Endothelial cell of umbilical vein (primary cell): Measurements from ENCODE around the gene ZNF205. TPM values are rescaled to one million over a fixed set of nuclear protein-coding genes. Genes with fewer than 3 reads are reported as not detected.

Source experiments
- BruUV-seq: library from RNA; stranded (reverse); fragments of 400-500 nt; replicated peaks from 2 replicates; lab custom pipeline; 2021; lab: Mats Ljungman, UMichigan
- CTCF ChIA-PET: fragments of 300-600, 350-600 bp; sonication (Branson Sonifier 250); formaldehyde crosslinking; loops from one replicate; lab custom pipeline; 2021; ENCODE audit warnings: antibody characterized with exemption, inconsistent platforms; lab: Charles Lee
- POLR2A ChIA-PET: fragments of 300-600, 350-600 bp; sonication (Branson Sonifier 250); formaldehyde crosslinking; loops from one replicate; lab custom pipeline; 2021; ENCODE audit warnings: antibody characterized with exemption, inconsistent platforms; lab: Charles Lee
- DNase-seq: peaks from one replicate; pipeline ENCODE4 v3.0.0-alpha.2; 2011; ENCODE audit warnings: low read depth, low spot score
- FAIRE-seq: peaks from 2 replicates; lab custom pipeline; 2011; peaks lifted over from hg19 to GRCh38; lab: Jason Lieb, UNC
- H2AFZ ChIP-seq: 2 replicates; pipeline ENCODE4 v1.6.0; 2012; ENCODE audit warnings: low read depth, low read length, control low read depth, inconsistent platforms
- H3K27ac ChIP-seq: 2 replicates; pipeline ENCODE4 v1.5.1; 2011; ENCODE audit warnings: low read depth, mild to moderate bottlenecking, control low read depth, low read length, moderate library complexity; ENCODE audit not compliant: insufficient read depth
- H3K27me3 ChIP-seq, 2 experiments: 2 replicates each; pipeline versions ENCODE4 v1.6.0 to v1.6.1; 2011; ENCODE audit warnings: low read length in 2 of 2, mixed read lengths in 1 of 2; ENCODE audit not compliant: control insufficient read depth in 2 of 2, insufficient read depth in 2 of 2
- H3K36me3 ChIP-seq, 2 experiments: 2 replicates in 1 of 2; 3 replicates in 1 of 2; pipeline ENCODE4 v1.5.1; 2011; ENCODE audit warnings: low read length in 2 of 2, mild to moderate bottlenecking in 1 of 2, moderate library complexity in 1 of 2; ENCODE audit not compliant: control insufficient read depth in 2 of 2, insufficient read depth in 2 of 2; ENCODE audit errors: extremely low read depth in 1 of 2
- H3K4me1 ChIP-seq: 3 replicates; pipeline ENCODE4 v1.5.1; 2011; ENCODE audit warnings: mild to moderate bottlenecking, low read length; ENCODE audit not compliant: control insufficient read depth, insufficient read depth; ENCODE audit errors: extremely low read depth
- H3K4me2 ChIP-seq: 2 replicates; pipeline ENCODE4 v1.6.1; 2011; ENCODE audit warnings: low read length, control low read depth, mixed read lengths; ENCODE audit not compliant: insufficient read depth
- H3K4me3 ChIP-seq, 3 experiments: fragments of 200-600 bp in 1 of 3; sonication (generic), shearing (Covaris generic) in 1 of 3; replicated peaks in 1 of 3; 2 replicates each; pipeline ENCODE4 v1.5.1; 2011 to 2016; ENCODE audit warnings: control low read depth in 3 of 3, low read length in 3 of 3, mild to moderate bottlenecking in 2 of 3, inconsistent platforms in 1 of 3, low read depth in 1 of 3, moderate library complexity in 1 of 3; ENCODE audit not compliant: insufficient read depth in 1 of 3
- H3K79me2 ChIP-seq: 2 replicates; pipeline ENCODE4 v1.6.0; 2012; ENCODE audit warnings: low read length, inconsistent platforms; ENCODE audit not compliant: control insufficient read depth, insufficient read depth
- H3K9ac ChIP-seq: replicated peaks from 2 replicates; pipeline ENCODE3; 2011; ENCODE audit warnings: low read length, control low read depth; ENCODE audit not compliant: insufficient read depth; ENCODE audit errors: extremely low read depth
- H3K9me1 ChIP-seq: replicated peaks from 3 replicates; pipeline ENCODE4 v1.6.0; 2011; ENCODE audit warnings: mild to moderate bottlenecking, low read length; ENCODE audit not compliant: control insufficient read depth, insufficient read depth; ENCODE audit errors: extremely low read depth
- H3K9me3 ChIP-seq: replicated peaks from 2 replicates; pipeline ENCODE4 v1.5.1; 2012; ENCODE audit warnings: low read length, inconsistent platforms; ENCODE audit not compliant: control insufficient read depth, insufficient read depth
- H4K20me1 ChIP-seq: replicated peaks from 2 replicates; pipeline ENCODE3; 2011; ENCODE audit warnings: mild to moderate bottlenecking, low read length; ENCODE audit not compliant: control insufficient read depth, insufficient read depth; ENCODE audit errors: extremely low read depth
- CTCF ChIP-seq, 2 donors: IDR thresholded peaks; 1 replicate in 1 of 2; 2 replicates in 1 of 2; pipeline ENCODE4 v1.5.1; 2011; ENCODE audit warnings: low read length in 2 of 2, mild to moderate bottlenecking in 2 of 2, moderate library complexity in 2 of 2, control low read depth in 1 of 2, inconsistent platforms in 1 of 2, low read depth in 1 of 2; ENCODE audit not compliant: insufficient read depth in 1 of 2; ENCODE audit errors: extremely low read depth in 1 of 2
- EZH2 ChIP-seq: IDR thresholded peaks from 2 replicates; pipeline ENCODE4 v1.6.1; 2012; ENCODE audit warnings: borderline replicate concordance, low read depth, mild to moderate bottlenecking, moderate library complexity, low read length, inconsistent platforms; ENCODE audit not compliant: severe bottlenecking
- FOS ChIP-seq: IDR thresholded peaks from 2 replicates; pipeline ENCODE4 v1.6.1; 2011; ENCODE audit warnings: mild to moderate bottlenecking, low read length, moderate library complexity, borderline replicate concordance; ENCODE audit not compliant: insufficient read depth
- GATA2 ChIP-seq: IDR thresholded peaks from 2 replicates; pipeline ENCODE4 v1.7.0; 2011; ENCODE audit warnings: low read depth, mild to moderate bottlenecking, moderate library complexity, mixed read lengths, low read length; ENCODE audit not compliant: insufficient read length, insufficient read depth
- JUN ChIP-seq: IDR thresholded peaks from 2 replicates; pipeline ENCODE4 v1.6.1; 2011; ENCODE audit warnings: borderline replicate concordance, low read depth; ENCODE audit not compliant: insufficient read length, insufficient read depth
- MAX ChIP-seq: IDR thresholded peaks from 2 replicates; pipeline ENCODE4 v1.6.1; 2011; ENCODE audit not compliant: insufficient read depth, insufficient read length
- MYC ChIP-seq: IDR thresholded peaks from one replicate; pipeline ENCODE4 v1.6.1; 2011; ENCODE audit warnings: mild to moderate bottlenecking, low read depth, low read length
- POLR2A ChIP-seq: IDR thresholded peaks from 2 replicates; pipeline ENCODE4 v1.6.1; 2012; ENCODE audit warnings: low read depth, mild to moderate bottlenecking, control low read depth, low read length
- POLR2AphosphoS5 ChIP-seq: IDR thresholded peaks from 2 replicates; pipeline ENCODE4 v1.6.1; 2012; ENCODE audit warnings: low read depth, mild to moderate bottlenecking, control low read depth, low read length, moderate library complexity; ENCODE audit not compliant: insufficient read depth
- dilution Hi-C: fragments of 300-500 bp; cut with MboI; formaldehyde crosslinking; loops from one replicate; pipeline ENCODE4 v1.15.0; 2019; ENCODE audit warnings: low sequenced_read_pairs; ENCODE audit not compliant: extremely low pct_ligation_motif_present
- intact Hi-C: fragments of 100-400 bp; cut with micrococcal nuclease; formaldehyde crosslinking; loops from one replicate; pipeline ENCODE4 v1.10.0; 2022
- polyA plus RNA-seq, 4 experiments: library from polyadenylated mRNA; depleted of rRNA in 3 of 4; stranded (reverse) in 3 of 4; unstranded in 1 of 4; fragments of >200 nt; gene quantifications; 2 replicates each; pipeline versions ENCODE4 v1.2.1 to v1.2.3, GENCODE V29; 2011 to 2012; ENCODE audit warnings: missing spikeins in 1 of 4
- total RNA-seq: library from RNA; stranded (reverse); gene quantifications from 2 replicates; pipeline ENCODE4 v1.2.3, GENCODE V29; 2021

The ZNF205 gene
- total and polyA plus RNA-seq, 2 donors (not counting 3 experiments of a cell fraction or from before 2014, with no cell fraction given), result 18.5 to 19.0 TPM

- H2AFZ ChIP-seq, result no peak overlapping the region
- CTCF ChIA-PET, result interaction anchor here (1.0 kb wide), 2 partner anchors 10 to 21 kb away, joined by 3 to 4 read pairs; partner anchors contain the start of gene ZNF213
- intact Hi-C loops, result no loop called here
- no peaks in the 10 kb centered on the region for H3K79me2 ChIP-seq
- H3K9me3 ChIP-seq, result no peaks in the 10 kb centered on the region
- H3K4me1 ChIP-seq, result peaks cover 21% of the 10 kb centered on the region
- dilution Hi-C loops, result no loop called here
- no peak for DNase-seq
- BruUV-seq, result no TSS peak
- no peak overlapping the region for H3K4me3 ChIP-seq
- POLR2A ChIA-PET, result no interaction called here
- H3K27me3 ChIP-seq, result no peaks in the 10 kb centered on the region
- H3K9ac ChIP-seq, result no peak overlapping the region
- H4K20me1 ChIP-seq, result no peaks in the 10 kb centered on the region
- TF ChIP-seq JUN, result no peak
- no peak for TF ChIP-seq POLR2A
- no peak for TF ChIP-seq EZH2
- no peak for TF ChIP-seq FOS
- no peak for TF ChIP-seq CTCF (IDR thresholded peaks at IDR 0.05; ENCODE audit: extremely low read depth in 1 of 2, insufficient read depth in 1 of 2, low read depth in 1 of 2, low read length in 2 of 2)
- no peak for TF ChIP-seq GATA2
- TF ChIP-seq MYC, result no peak
- no peak for TF ChIP-seq MAX
- no peak for TF ChIP-seq POLR2AphosphoS5
- H3K27ac ChIP-seq, result no peak overlapping the region
- H3K9me1 ChIP-seq, result no peaks in the 10 kb centered on the region
- no peak overlapping the region for H3K4me2 ChIP-seq
- no peaks in the 10 kb centered on the region for H3K36me3 ChIP-seq
- no peak for FAIRE-seq
These were observed 43.6 kb downstream of the ZNF205 start for GRCh38 chr16:3155972-3156371.
